ENCODE results near the gene CILP. TPM values are rescaled to one million over a fixed set of nuclear protein-coding genes. Genes with fewer than 3 reads are reported as not detected.

Gene CILP
- polyA plus RNA-seq, 3 donors = 0.13 TPM; not detected in 2

DNA sequence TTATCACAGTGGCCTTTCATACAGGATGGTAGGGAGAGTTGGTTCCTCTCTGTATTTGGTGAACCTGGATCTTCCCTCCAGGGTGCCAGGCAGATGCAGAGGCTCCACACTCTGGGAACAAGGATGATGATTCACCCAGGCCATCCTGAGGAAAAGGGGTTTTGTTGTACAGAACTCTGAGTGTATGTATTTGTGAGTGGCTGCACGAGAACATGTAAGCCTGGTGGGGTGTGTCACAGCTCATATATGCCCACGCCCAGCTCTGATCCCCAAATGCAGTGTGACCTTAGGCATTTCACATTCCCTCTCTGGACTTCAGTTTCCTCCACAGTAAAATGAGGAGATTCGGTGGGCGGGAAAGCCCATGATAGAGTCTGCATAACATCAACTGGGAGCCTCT, 11.6 kb upstream of the CILP start:
- Mint-ChIP-seq H3K27ac (no peak overlapping the region), H3K36me3 (no peaks in the 10 kb centered on the region), H3K4me3 (no peak overlapping the region), H3K9me3 (peaks cover 0 to 2% (median 0%) of the 10 kb centered on the region in 7 donors), H3K27me3 (ENCODE audit: low read depth in 3 of 3) (peaks cover 0 to 5% (median 3%) of the 10 kb centered on the region in 3 donors), H3K4me1 (peaks cover 3% of the 10 kb centered on the region)
- Histone ChIP-seq H2AFZ (ENCODE audit: insufficient read depth, low read depth, low read length, poor library complexity, severe bottlenecking) (peak overlapping the region; percentile 3), H3K27ac (ENCODE audit: low read depth in 1 of 2, low read length in 2 of 2) (no peak overlapping the region), H3K4me2 (replicated peaks; ENCODE audit: extremely low read depth, low read length, poor library complexity, severe bottlenecking) (no peak overlapping the region), H3K79me2 (ENCODE audit: insufficient read depth, low read length) (no peaks in the 10 kb centered on the region), H3K9ac (ENCODE audit: insufficient read depth, low read length, poor library complexity, severe bottlenecking) (no peak overlapping the region), H3K27me3 (ENCODE audit: control insufficient read depth in 2 of 2, insufficient read depth in 2 of 2, low read length in 2 of 2) (no peaks in the 10 kb centered on the region), H3K9me3 (replicated peaks in 1 of 2; ENCODE audit: control insufficient read depth in 1 of 2, insufficient read depth in 1 of 2, low read length in 2 of 2) (no peaks in the 10 kb centered on the region), H3K4me3 (replicated peaks in 1 of 3; ENCODE audit: low read depth in 2 of 3, low read length in 3 of 3) (no peak overlapping the region), H3K4me1 (ENCODE audit: control insufficient read depth in 1 of 2, insufficient read depth in 2 of 2, low read length in 2 of 2) (no peaks in the 10 kb centered on the region), H3K36me3 (replicated peaks in 1 of 2; ENCODE audit: control insufficient read depth in 1 of 2, insufficient read depth in 2 of 2, low read length in 2 of 2) (no peaks in the 10 kb centered on the region), H4K20me1 (ENCODE audit: insufficient read depth, low read length) (no peaks in the 10 kb centered on the region)
- WGBS (ENCODE audit: insufficient coverage) = 100% methylated on average over 2 of the region's 4 CpGs
- intact Hi-C loops (cut with micrococcal nuclease) = no loop called here
- no peak for DNase-seq
- TF ChIP-seq CTCF (IDR thresholded peaks at IDR 0.05) = no peak

DNA sequence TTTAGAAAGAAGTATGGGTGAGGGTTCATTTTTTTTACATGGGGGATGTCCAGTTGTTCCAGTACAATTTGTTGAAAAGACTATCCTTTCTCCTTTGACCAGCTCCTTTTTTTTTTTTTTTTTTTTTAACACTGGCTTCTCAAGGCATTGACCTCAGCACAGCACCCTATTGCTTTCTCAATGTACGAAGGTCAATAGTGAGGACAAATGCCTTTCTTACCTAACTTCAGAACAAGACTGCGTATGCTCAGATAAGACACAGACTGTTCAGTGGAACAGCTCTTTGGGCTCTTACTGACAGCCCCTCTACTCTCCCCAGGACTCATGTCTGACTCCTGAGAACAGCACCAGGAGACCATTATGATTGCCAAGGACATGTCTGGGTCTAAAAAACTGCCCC, 10.4 kb upstream of the CILP start:
- Histone ChIP-seq H3K9me3 (replicated peaks in 1 of 2; ENCODE audit: control insufficient read depth in 1 of 2, insufficient read depth in 1 of 2, low read length in 2 of 2) (no peaks in the 10 kb centered on the region), H4K20me1 (ENCODE audit: insufficient read depth, low read length) (no peaks in the 10 kb centered on the region), H3K79me2 (ENCODE audit: insufficient read depth, low read length) (no peaks in the 10 kb centered on the region), H3K27ac (ENCODE audit: low read depth in 1 of 2, low read length in 2 of 2) (no peak overlapping the region), H3K36me3 (replicated peaks in 1 of 2; ENCODE audit: control insufficient read depth in 1 of 2, insufficient read depth in 2 of 2, low read length in 2 of 2) (no peaks in the 10 kb centered on the region), H3K27me3 (ENCODE audit: control insufficient read depth in 2 of 2, insufficient read depth in 2 of 2, low read length in 2 of 2) (no peaks in the 10 kb centered on the region), H3K9ac (ENCODE audit: insufficient read depth, low read length, poor library complexity, severe bottlenecking) (no peak overlapping the region), H2AFZ (ENCODE audit: insufficient read depth, low read depth, low read length, poor library complexity, severe bottlenecking) (no peak overlapping the region), H3K4me2 (replicated peaks; ENCODE audit: extremely low read depth, low read length, poor library complexity, severe bottlenecking) (no peak overlapping the region), H3K4me3 (replicated peaks in 1 of 3; ENCODE audit: low read depth in 2 of 3, low read length in 3 of 3) (no peak overlapping the region), H3K4me1 (ENCODE audit: control insufficient read depth in 1 of 2, insufficient read depth in 2 of 2, low read length in 2 of 2) (no peaks in the 10 kb centered on the region)
- Mint-ChIP-seq H3K4me3 (no peak overlapping the region), H3K36me3 (no peaks in the 10 kb centered on the region), H3K27me3 (ENCODE audit: low read depth in 3 of 3) (peaks cover 0 to 8% (median 2%) of the 10 kb centered on the region in 3 donors), H3K9me3 (peaks cover 0 to 2% (median 0%) of the 10 kb centered on the region in 7 donors), H3K27ac (no peak overlapping the region), H3K4me1 (peaks cover 3% of the 10 kb centered on the region)
- intact Hi-C loops (cut with micrococcal nuclease) = no loop called here
- TF ChIP-seq CTCF (IDR thresholded peaks at IDR 0.05) = no peak
- no peak for DNase-seq
- 100% methylated on average over 2 of the region's 2 CpGs for WGBS (ENCODE audit: insufficient coverage)
